AG08395 (cell line): ENCODE data around the gene CROT.

Experiments
- DNase-seq: peaks from one replicate; pipeline ENCODE4 v3.0.0; 2012; ENCODE audit warnings: mixed read lengths, low spot score

The CROT gene

GRCh38 chr7:87342231-87342630 is 3.2 kb upstream of the CROT start:
- DNase-seq: no peak

- DNase-seq: no peak
These were observed 1.0 kb upstream of the CROT start for GRCh38 chr7:87344446-87344845.

GRCh38 chr7:87345962-87346371 is 503 bp downstream of the CROT start:
- DNase-seq: no peak

GRCh38 chr7:87347207-87347606 is 1.7 kb downstream of the CROT start:
- no peak for DNase-seq

GRCh38 chr7:87347664-87348063 is 2.2 kb downstream of the CROT start:
- DNase-seq: no peak

GRCh38 chr7:87354749-87355148 is 9.3 kb downstream of the CROT start:
- DNase-seq: no peak

- no peak for DNase-seq
These were observed 11.0 kb downstream of the CROT start for GRCh38 chr7:87356448-87356847.

GRCh38 chr7:87359366-87359765 is 13.9 kb downstream of the CROT start:
- DNase-seq: peak; percentile 21

GRCh38 chr7:87361320-87361719 is 15.9 kb downstream of the CROT start:
- no peak for DNase-seq

GRCh38 chr7:87363342-87363741 is 17.9 kb downstream of the CROT start:
- no peak for DNase-seq

- DNase-seq: no peak
These were observed 18.8 kb downstream of the CROT start for GRCh38 chr7:87364246-87364645.

- no peak for DNase-seq
These were observed 23.8 kb downstream of the CROT start for GRCh38 chr7:87369216-87369615.

GRCh38 chr7:87370660-87371180 is 25.3 kb downstream of the CROT start:
- DNase-seq: no peak

- no peak for DNase-seq
These were observed 30.4 kb downstream of the CROT start for GRCh38 chr7:87375662-87376435.

GRCh38 chr7:87380905-87381304 is 35.4 kb downstream of the CROT start:
- no peak for DNase-seq

- DNase-seq: no peak
These were observed 45.7 kb downstream of the CROT start for GRCh38 chr7:87391020-87391701.

GRCh38 chr7:87395442-87396020 is 50.1 kb downstream of the CROT start:
- DNase-seq: no peak

- DNase-seq: peak; percentile 62
These were observed 53.0 kb downstream of the CROT start for GRCh38 chr7:87398446-87398845.

GRCh38 chr7:87404674-87405073 is 59.2 kb downstream of the CROT start:
- no peak for DNase-seq

GRCh38 chr7:87411186-87411585 is 65.7 kb downstream of the CROT start:
- no peak for DNase-seq

GRCh38 chr7:87413029-87413428 is 67.6 kb downstream of the CROT start:
- no peak for DNase-seq

GRCh38 chr7:87413951-87414793 is 68.7 kb downstream of the CROT start:
- DNase-seq: peak; percentile 57
